ENCODE results near the gene MAOA.
"Not testable (repeated sequence)": the region's sequence is repeated elsewhere in the genome, so short reads cannot be mapped to it uniquely, and the experiment has no call there.

MAOA gene

GRCh38 chrX:43656005-43656494 lies at the start of gene MAOA:
Gene MAOA, plus strand, starts transcription at chrX:43656299. Its CDS starts 43 bp downstream, at chrX:43656342.
- Histone ChIP-seq H3K27me3 (ENCODE audit: insufficient read depth, low read depth, severe bottlenecking) (peaks cover 3% of the 10 kb centered on the region), H3K27ac (no peak within 1 kb of the TSS), H3K4me3 (ENCODE audit: low read depth, low read length) (peak within 1 kb of the TSS; percentile 64), H3K9me3 (ENCODE audit: severe bottlenecking) (no peaks in the 10 kb centered on the region), H3K36me3 (no peaks in the 10 kb centered on the region)
- TF ChIP-seq CTCF (IDR thresholded peaks at IDR 0.05; ENCODE audit: low read depth, low read length) = no peak
- peak; percentile 56 for DNase-seq

- Histone ChIP-seq H3K9me3 (ENCODE audit: severe bottlenecking) (no peaks in the 10 kb centered on the region), H3K27me3 (ENCODE audit: insufficient read depth, low read depth, severe bottlenecking) (peaks cover 6% of the 10 kb centered on the region), H3K36me3 (no peaks in the 10 kb centered on the region), H3K27ac (no peak overlapping the region), H3K4me3 (ENCODE audit: low read depth, low read length) (no peak overlapping the region)
- DNase-seq = no peak
- no peak for TF ChIP-seq CTCF (IDR thresholded peaks at IDR 0.05; ENCODE audit: low read depth, low read length)
Measured at GRCh38 chrX:43612400-43612799, 43.7 kb upstream of the MAOA start.

- Histone ChIP-seq H3K4me3 (ENCODE audit: low read depth, low read length) (no peak overlapping the region), H3K9me3 (ENCODE audit: severe bottlenecking) (no peaks in the 10 kb centered on the region), H3K36me3 (no peaks in the 10 kb centered on the region), H3K27ac (no peak overlapping the region), H3K27me3 (ENCODE audit: insufficient read depth, low read depth, severe bottlenecking) (peaks cover 6% of the 10 kb centered on the region)
- TF ChIP-seq CTCF (IDR thresholded peaks at IDR 0.05; ENCODE audit: low read depth, low read length) = no peak
- DNase-seq = no peak
Measured at GRCh38 chrX:43615660-43616059, 40.4 kb upstream of the MAOA start.

- DNase-seq = no peak
- peaks cover 6% of the 10 kb centered on the region for H3K27me3 ChIP-seq (ENCODE audit: insufficient read depth, low read depth, severe bottlenecking)
- TF ChIP-seq CTCF (IDR thresholded peaks at IDR 0.05; ENCODE audit: low read depth, low read length) = no peak
- no peaks in the 10 kb centered on the region for H3K36me3 ChIP-seq
- no peak overlapping the region for H3K4me3 ChIP-seq (ENCODE audit: low read depth, low read length)
- H3K27ac ChIP-seq = no peak overlapping the region
- H3K9me3 ChIP-seq (ENCODE audit: severe bottlenecking) = no peaks in the 10 kb centered on the region
Measured at GRCh38 chrX:43618366-43619205, 37.5 kb upstream of the MAOA start.

- not testable (repeated sequence) for H3K36me3 ChIP-seq; H3K27me3 ChIP-seq (ENCODE audit: insufficient read depth, low read depth, severe bottlenecking); H3K27ac ChIP-seq; H3K9me3 ChIP-seq (ENCODE audit: severe bottlenecking); DNase-seq; H3K4me3 ChIP-seq (ENCODE audit: low read depth, low read length)
Measured at GRCh38 chrX:43619861-43620260, 36.2 kb upstream of the MAOA start.

- no peaks in the 10 kb centered on the region for H3K27me3 ChIP-seq (ENCODE audit: insufficient read depth, low read depth, severe bottlenecking)
- no peak overlapping the region for H3K4me3 ChIP-seq (ENCODE audit: low read depth, low read length)
- no peaks in the 10 kb centered on the region for H3K9me3 ChIP-seq (ENCODE audit: severe bottlenecking)
- no peak for DNase-seq
- no peak for TF ChIP-seq CTCF (IDR thresholded peaks at IDR 0.05; ENCODE audit: low read depth, low read length)
- H3K27ac ChIP-seq = no peak overlapping the region
- no peaks in the 10 kb centered on the region for H3K36me3 ChIP-seq
Measured at GRCh38 chrX:43627147-43627546, 29.0 kb upstream of the MAOA start.
